HG03175 (cell line): Measurements from ENCODE around the gene MILR1.
"Not testable (repeated sequence)": the region's sequence is repeated elsewhere in the genome, so short reads cannot be mapped to it uniquely, and the experiment has no call there.

Experiments
- ATAC-seq: cut with Tn5 transposase; IDR thresholded peaks from one replicate; pipeline ENCODE4 v1.9.1; 2021; ENCODE audit warnings: mild to moderate bottlenecking, moderate library complexity; ENCODE audit not compliant: unreplicated experiment

MILR1 gene, protein sequence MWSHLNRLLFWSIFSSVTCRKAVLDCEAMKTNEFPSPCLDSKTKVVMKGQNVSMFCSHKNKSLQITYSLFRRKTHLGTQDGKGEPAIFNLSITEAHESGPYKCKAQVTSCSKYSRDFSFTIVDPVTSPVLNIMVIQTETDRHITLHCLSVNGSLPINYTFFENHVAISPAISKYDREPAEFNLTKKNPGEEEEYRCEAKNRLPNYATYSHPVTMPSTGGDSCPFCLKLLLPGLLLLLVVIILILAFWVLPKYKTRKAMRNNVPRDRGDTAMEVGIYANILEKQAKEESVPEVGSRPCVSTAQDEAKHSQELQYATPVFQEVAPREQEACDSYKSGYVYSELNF

GRCh38 chr17:64448665-64449512 is at the start of gene MILR1:
Gene MILR1 (plus strand): TSS chr17:64449115. CDS start chr17:64449169, 54 bp downstream.
- peak; percentile 47 for ATAC-seq

DNA sequence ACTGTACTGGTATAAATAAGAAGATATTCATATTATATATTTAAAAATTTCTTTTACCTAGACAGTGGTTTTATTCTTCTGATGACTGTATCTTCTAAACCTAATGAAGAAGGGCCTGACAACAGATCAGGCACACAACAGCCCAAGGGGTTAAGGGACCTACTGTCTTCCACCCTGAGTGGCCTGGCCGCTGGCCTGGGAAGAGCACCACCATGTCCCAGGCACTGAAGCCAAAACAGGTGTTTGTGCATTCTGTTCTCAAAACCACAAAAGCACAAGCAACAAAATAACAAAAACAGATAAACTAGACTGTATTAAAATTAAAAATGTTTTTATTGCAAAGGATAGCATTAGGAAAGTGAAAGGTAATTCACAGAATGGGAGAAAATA is 49.2 kb upstream of the MILR1 start:
- no peak for ATAC-seq

DNA sequence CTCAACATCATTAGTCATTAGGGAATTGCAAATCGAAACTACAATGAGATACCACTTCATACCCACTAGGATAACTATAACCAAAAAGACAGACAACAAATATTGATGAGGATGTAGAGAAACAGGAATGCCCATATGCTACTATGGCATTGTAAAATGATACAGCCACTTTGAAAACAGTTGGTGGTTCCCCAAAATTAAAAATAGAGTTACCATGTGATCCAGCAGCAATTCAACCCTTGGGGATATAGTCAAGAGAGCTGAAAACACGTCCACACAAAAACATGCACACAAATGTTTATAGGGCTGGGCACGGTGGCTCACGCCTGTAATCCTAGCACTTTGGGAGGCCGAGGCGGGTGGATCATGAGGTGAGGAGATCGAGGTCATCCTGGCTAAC is 48.3 kb upstream of the MILR1 start:
- ATAC-seq: no peak

- ATAC-seq: no peak
These were observed 47.6 kb upstream of the MILR1 start for GRCh38 chr17:64401244-64401860.

- ATAC-seq: no peak
These were observed 47.0 kb upstream of the MILR1 start for GRCh38 chr17:64401941-64402340.

GRCh38 chr17:64402469-64402868 is 46.4 kb upstream of the MILR1 start:
- ATAC-seq: no peak

- no peak for ATAC-seq
These were observed 44.9 kb upstream of the MILR1 start for GRCh38 chr17:64403881-64404460.

GRCh38 chr17:64406321-64407200 is 42.4 kb upstream of the MILR1 start:
- ATAC-seq: no peak

GRCh38 chr17:64410750-64411490 is 38.0 kb upstream of the MILR1 start:
- ATAC-seq: no peak

GRCh38 chr17:64411999-64412771 is 36.7 kb upstream of the MILR1 start:
- no peak for ATAC-seq

GRCh38 chr17:64412944-64413381 is 36.0 kb upstream of the MILR1 start:
- no peak for ATAC-seq

- ATAC-seq: peak; percentile 70
These were observed 35.4 kb upstream of the MILR1 start for GRCh38 chr17:64413513-64413912.

DNA sequence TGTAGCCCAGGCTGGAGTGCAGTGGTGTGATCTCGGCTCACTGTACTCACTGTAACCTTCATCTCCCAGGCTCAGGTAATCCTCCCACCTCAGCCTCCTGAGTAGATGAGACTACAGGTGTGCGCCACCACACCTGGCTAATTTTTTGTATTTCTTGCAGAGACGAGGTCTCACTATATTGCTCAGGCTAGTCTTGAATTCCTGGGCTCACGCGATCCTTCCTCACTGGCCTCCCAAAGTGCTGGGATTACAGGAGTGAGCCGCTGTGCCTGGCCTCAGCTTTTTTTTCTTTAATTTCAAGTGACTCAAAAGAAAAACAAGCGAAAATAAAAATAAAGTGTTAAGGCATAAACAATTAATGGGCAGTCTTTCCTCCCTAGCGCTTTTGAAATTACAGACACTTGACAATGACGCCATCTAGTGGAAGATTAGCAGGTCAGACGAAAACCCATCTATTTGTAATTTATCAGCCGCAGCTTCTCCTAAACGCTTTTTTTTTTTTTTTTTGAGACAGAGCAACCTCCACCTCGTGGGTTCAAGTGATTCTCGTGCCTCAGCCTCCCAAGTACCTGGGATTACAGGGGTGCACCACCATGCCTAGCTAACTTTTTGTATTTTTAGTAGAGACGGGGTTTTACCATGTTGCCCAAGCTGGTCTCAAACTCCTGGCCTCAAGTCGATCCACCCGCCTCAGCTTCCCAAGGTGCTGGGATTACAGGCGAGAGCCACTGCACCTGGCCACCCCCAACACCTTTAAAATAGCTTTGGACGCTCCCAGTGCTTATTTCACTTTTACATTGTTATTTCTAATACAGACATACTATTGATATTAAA is 30.2 kb upstream of the MILR1 start:
- ATAC-seq: no peak

- ATAC-seq: no peak
These were observed 28.7 kb upstream of the MILR1 start for GRCh38 chr17:64420143-64420670.

- not testable (repeated sequence) for ATAC-seq
These were observed 26.8 kb upstream of the MILR1 start for GRCh38 chr17:64422121-64422520.

- no peak for ATAC-seq
These were observed 25.0 kb upstream of the MILR1 start for GRCh38 chr17:64423881-64424280.

DNA sequence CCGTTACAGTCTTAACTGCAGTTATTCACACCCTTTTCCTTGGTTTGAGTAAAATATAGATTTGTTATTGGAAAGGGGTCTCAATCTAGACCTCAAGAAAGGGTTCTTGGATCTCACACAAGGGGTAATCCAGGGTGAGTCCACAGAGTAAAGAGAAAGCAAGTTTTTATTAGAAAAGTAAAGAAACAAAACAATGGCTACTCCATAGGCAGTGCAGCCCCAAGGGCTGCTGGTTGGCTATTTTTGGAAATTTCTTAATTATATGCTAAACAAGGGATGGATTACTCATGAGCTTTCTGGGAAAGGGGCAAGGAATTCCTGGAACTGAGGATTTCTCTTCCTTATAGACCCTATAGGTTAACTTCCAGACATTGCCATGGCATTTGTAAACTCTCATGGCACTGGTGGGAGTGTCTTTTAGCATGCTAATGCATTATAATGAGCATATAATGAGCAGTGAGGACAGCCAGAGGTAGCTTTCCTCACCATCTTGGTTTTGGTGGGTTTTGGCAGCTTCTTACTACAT is 24.5 kb upstream of the MILR1 start:
- no peak for ATAC-seq
